ENCODE data around the gene FAM50B. TPM values are rescaled to one million over a fixed set of nuclear protein-coding genes. Genes with fewer than 3 reads are reported as not detected.

The FAM50B gene
- total RNA-seq, 1 experiment from 2014 or later: 4.3 TPM

GRCh38 chr6:3869632-3870527, 20.7 kb downstream of the FAM50B start:
- POLR2A ChIA-PET: no interaction called here
- H3K27me3 Mint-ChIP-seq (ENCODE audit: insufficient read depth, unreplicated experiment): no peaks in the 10 kb centered on the region
- H3K27ac Mint-ChIP-seq (ENCODE audit: low read depth, unreplicated experiment): no peak overlapping the region
- intact Hi-C loops (cut with micrococcal nuclease): no loop called here
- CTCF ChIA-PET: no interaction called here
- DNase-seq (ENCODE audit: unreplicated experiment): no peak
- H3K9me3 Mint-ChIP-seq (ENCODE audit: unreplicated experiment): no peaks in the 10 kb centered on the region
- no TSS peak for BruUV-seq (replicated peaks)
- peaks cover 6% of the 10 kb centered on the region for H3K36me3 Mint-ChIP-seq (ENCODE audit: insufficient read depth, unreplicated experiment)
- H3K4me3 Mint-ChIP-seq (ENCODE audit: unreplicated experiment): no peak overlapping the region
- TF ChIP-seq, protein P1, sequence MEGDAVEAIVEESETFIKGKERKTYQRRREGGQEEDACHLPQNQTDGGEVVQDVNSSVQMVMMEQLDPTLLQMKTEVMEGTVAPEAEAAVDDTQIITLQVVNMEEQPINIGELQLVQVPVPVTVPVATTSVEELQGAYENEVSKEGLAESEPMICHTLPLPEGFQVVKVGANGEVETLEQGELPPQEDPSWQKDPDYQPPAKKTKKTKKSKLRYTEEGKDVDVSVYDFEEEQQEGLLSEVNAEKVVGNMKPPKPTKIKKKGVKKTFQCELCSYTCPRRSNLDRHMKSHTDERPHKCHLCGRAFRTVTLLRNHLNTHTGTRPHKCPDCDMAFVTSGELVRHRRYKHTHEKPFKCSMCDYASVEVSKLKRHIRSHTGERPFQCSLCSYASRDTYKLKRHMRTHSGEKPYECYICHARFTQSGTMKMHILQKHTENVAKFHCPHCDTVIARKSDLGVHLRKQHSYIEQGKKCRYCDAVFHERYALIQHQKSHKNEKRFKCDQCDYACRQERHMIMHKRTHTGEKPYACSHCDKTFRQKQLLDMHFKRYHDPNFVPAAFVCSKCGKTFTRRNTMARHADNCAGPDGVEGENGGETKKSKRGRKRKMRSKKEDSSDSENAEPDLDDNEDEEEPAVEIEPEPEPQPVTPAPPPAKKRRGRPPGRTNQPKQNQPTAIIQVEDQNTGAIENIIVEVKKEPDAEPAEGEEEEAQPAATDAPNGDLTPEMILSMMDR (IDR thresholded peaks at IDR 0.05; ENCODE audit: unreplicated experiment): no peak
- H3K4me1 Mint-ChIP-seq (ENCODE audit: insufficient read depth, unreplicated experiment): peaks cover 6% of the 10 kb centered on the region

GRCh38 chr6:3870528-3870925, 21.4 kb downstream of the FAM50B start:
- Mint-ChIP-seq H3K27ac (ENCODE audit: low read depth, unreplicated experiment) (no peak overlapping the region), H3K4me1 (ENCODE audit: insufficient read depth, unreplicated experiment) (peaks cover 6% of the 10 kb centered on the region), H3K4me3 (ENCODE audit: unreplicated experiment) (no peak overlapping the region), H3K9me3 (ENCODE audit: unreplicated experiment) (no peaks in the 10 kb centered on the region), H3K36me3 (ENCODE audit: insufficient read depth, unreplicated experiment) (peaks cover 6% of the 10 kb centered on the region), H3K27me3 (ENCODE audit: insufficient read depth, unreplicated experiment) (no peaks in the 10 kb centered on the region)
- BruUV-seq (replicated peaks): no TSS peak
- no peak for DNase-seq (ENCODE audit: unreplicated experiment)
- TF ChIP-seq, protein P1 (IDR thresholded peaks at IDR 0.05; ENCODE audit: unreplicated experiment): no peak
- ChIA-PET CTCF (interaction anchor here (1.2 kb wide), 1 partner anchor 9 kb away, joined by 3 read pairs; no protein-coding TSS in a partner anchor), POLR2A (no interaction called here)
- intact Hi-C loops (cut with micrococcal nuclease): no loop called here

DNA sequence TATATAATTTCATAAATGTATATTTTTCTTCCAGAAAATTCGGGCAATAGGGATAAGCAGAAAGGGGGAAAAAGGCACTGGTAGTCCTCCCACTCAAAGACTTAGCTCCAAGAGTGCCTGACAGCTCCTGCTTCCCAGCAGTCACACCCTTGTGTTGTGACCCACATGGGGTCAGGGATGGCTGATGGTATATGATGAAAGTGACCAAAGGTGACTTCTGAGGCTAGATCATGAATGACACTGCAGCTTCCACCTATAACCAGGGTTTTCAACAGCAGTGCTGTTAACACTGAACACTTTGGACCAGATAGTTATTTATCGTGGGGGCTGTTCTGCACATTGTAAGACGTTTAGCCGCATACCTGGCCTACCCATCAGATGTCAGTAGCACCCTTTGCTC, 22.3 kb downstream of the FAM50B start:
- BruUV-seq (replicated peaks): no TSS peak
- POLR2A ChIA-PET: no interaction called here
- Mint-ChIP-seq H3K36me3 (ENCODE audit: insufficient read depth, unreplicated experiment) (peaks cover 6% of the 10 kb centered on the region), H3K4me1 (ENCODE audit: insufficient read depth, unreplicated experiment) (peaks cover 16% of the 10 kb centered on the region), H3K27ac (ENCODE audit: low read depth, unreplicated experiment) (no peak overlapping the region), H3K9me3 (ENCODE audit: unreplicated experiment) (no peaks in the 10 kb centered on the region), H3K4me3 (ENCODE audit: unreplicated experiment) (no peak overlapping the region), H3K27me3 (ENCODE audit: insufficient read depth, unreplicated experiment) (no peaks in the 10 kb centered on the region)
- intact Hi-C loops (cut with micrococcal nuclease): no loop called here
- CTCF ChIA-PET: interaction anchor here (1.2 kb wide), 1 partner anchor 10 kb away, joined by 3 read pairs; no protein-coding TSS in a partner anchor
- DNase-seq (ENCODE audit: unreplicated experiment): no peak
- TF ChIP-seq, protein P1 (IDR thresholded peaks at IDR 0.05; ENCODE audit: unreplicated experiment): no peak

GRCh38 chr6:3871939-3872338, 22.8 kb downstream of the FAM50B start:
- H3K27me3 Mint-ChIP-seq (ENCODE audit: insufficient read depth, unreplicated experiment): no peaks in the 10 kb centered on the region
- CTCF ChIA-PET: interaction anchor here (0.6 kb wide), 1 partner anchor 149 kb away, joined by 4 read pairs; a partner anchor contains a TSS
- H3K9me3 Mint-ChIP-seq (ENCODE audit: unreplicated experiment): no peaks in the 10 kb centered on the region
- peaks cover 6% of the 10 kb centered on the region for H3K36me3 Mint-ChIP-seq (ENCODE audit: insufficient read depth, unreplicated experiment)
- BruUV-seq (replicated peaks): no TSS peak
- intact Hi-C loops (cut with micrococcal nuclease): no loop called here
- POLR2A ChIA-PET: no interaction called here
- no peak overlapping the region for H3K27ac Mint-ChIP-seq (ENCODE audit: low read depth, unreplicated experiment)
- H3K4me1 Mint-ChIP-seq (ENCODE audit: insufficient read depth, unreplicated experiment): peaks cover 20% of the 10 kb centered on the region
- no peak overlapping the region for H3K4me3 Mint-ChIP-seq (ENCODE audit: unreplicated experiment)
- TF ChIP-seq, protein P1 (IDR thresholded peaks at IDR 0.05; ENCODE audit: unreplicated experiment): no peak
- no peak for DNase-seq (ENCODE audit: unreplicated experiment)

All from MCF 10A (cell line).